ENCODE data around the gene THADA.

DNA sequence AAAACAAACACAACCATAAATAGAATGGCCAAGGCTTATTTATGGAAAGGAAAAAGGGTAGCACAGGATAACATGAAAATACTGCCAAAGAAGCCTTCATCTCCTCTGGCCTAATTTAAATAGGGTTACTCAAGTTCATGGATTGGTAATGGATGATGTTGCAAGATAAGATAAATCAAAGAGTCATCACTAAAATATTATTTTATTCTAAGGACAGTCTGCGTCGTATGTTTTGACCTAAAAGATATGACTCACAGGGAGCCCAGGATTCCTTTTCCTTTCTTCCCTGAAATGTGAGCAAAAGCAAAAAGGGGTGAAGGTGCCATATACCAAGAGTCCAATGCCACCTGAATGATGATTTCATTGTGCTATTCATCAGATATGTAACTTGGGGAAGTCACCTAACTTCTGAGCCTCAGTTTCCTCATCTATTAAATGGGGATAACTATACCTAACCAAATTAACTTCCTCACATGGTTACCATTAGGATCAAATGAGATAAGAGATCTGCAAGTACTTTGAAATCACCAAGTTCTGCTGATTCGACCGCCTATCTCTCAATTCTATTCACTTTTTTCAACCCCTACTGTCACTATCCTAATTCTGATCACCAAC lies 137.7 kb downstream of the THADA start:
- TF ChIP-seq, protein P1, sequence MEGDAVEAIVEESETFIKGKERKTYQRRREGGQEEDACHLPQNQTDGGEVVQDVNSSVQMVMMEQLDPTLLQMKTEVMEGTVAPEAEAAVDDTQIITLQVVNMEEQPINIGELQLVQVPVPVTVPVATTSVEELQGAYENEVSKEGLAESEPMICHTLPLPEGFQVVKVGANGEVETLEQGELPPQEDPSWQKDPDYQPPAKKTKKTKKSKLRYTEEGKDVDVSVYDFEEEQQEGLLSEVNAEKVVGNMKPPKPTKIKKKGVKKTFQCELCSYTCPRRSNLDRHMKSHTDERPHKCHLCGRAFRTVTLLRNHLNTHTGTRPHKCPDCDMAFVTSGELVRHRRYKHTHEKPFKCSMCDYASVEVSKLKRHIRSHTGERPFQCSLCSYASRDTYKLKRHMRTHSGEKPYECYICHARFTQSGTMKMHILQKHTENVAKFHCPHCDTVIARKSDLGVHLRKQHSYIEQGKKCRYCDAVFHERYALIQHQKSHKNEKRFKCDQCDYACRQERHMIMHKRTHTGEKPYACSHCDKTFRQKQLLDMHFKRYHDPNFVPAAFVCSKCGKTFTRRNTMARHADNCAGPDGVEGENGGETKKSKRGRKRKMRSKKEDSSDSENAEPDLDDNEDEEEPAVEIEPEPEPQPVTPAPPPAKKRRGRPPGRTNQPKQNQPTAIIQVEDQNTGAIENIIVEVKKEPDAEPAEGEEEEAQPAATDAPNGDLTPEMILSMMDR (IDR thresholded peaks at IDR 0.05), result no peak
- no peak for TF ChIP-seq POLR2A (IDR thresholded peaks at IDR 0.05)
